HepG2 (cell line): Measurements from ENCODE around the gene ILRUN. TPM values are rescaled to one million over a fixed set of nuclear protein-coding genes. Genes with fewer than 3 reads are reported as not detected.

Experiments used
- ASH2L ChIP-seq: fragments of 300-600, 200-600 bp; sonication (generic); IDR thresholded peaks from 2 replicates; pipeline ENCODE4 v1.7.0; 2017; ENCODE audit warnings: low read depth, mild to moderate bottlenecking, moderate library complexity, mixed read lengths, low read length; ENCODE audit not compliant: insufficient read length
- CREB1 ChIP-seq, 2 experiments: fragments of 450-650 bp in 1 of 2; IDR thresholded peaks; 2 replicates each; pipeline ENCODE4 v1.6.1; 2016 to 2017; ENCODE audit warnings: control low read depth in 1 of 2, mild to moderate bottlenecking in 1 of 2, missing compliant biosample characterization in 1 of 2, missing genetic modification characterization in 1 of 2
- CREBL2 ChIP-seq: sonication (generic); formaldehyde crosslinking; IDR thresholded peaks from 2 replicates; pipeline ENCODE4 v1.8.1; 2023; ENCODE audit warnings: missing genetic modification reagents, mild to moderate bottlenecking, borderline replicate concordance
- HMGXB3 ChIP-seq: sonication (generic); formaldehyde crosslinking; IDR thresholded peaks from 2 replicates; pipeline ENCODE4 v1.4.0; 2020; ENCODE audit warnings: missing genetic modification reagents, borderline replicate concordance
- HNF1A ChIP-seq, 2 experiments: sonication (generic) in 1 of 2; formaldehyde crosslinking in 1 of 2; IDR thresholded peaks; 2 replicates each; pipeline versions ENCODE4 v1.4.0 to v1.6.1; 2016 to 2020; ENCODE audit warnings: borderline replicate concordance in 1 of 2, low read depth in 1 of 2, mild to moderate bottlenecking in 1 of 2, missing genetic modification reagents in 1 of 2
- HNF4G ChIP-seq, 2 experiments: sonication (generic) in 1 of 2; formaldehyde crosslinking in 1 of 2; IDR thresholded peaks; 2 replicates each; pipeline versions ENCODE4 v1.4.0 to v1.6.1; 2011 to 2020; ENCODE audit warnings: borderline replicate concordance in 2 of 2, low read depth in 2 of 2, mild to moderate bottlenecking in 2 of 2, low read length in 1 of 2, missing genetic modification reagents in 1 of 2, moderate library complexity in 1 of 2
- LCORL ChIP-seq, 2 experiments: fragments of 450-650 bp in 1 of 2; sonication (generic) in 1 of 2; formaldehyde crosslinking in 1 of 2; IDR thresholded peaks; 2 replicates each; pipeline versions ENCODE4 v1.5.0 to v1.6.1; 2017 to 2020; ENCODE audit warnings: antibody characterized with exemption in 1 of 2, missing genetic modification reagents in 1 of 2
- MLLT10 ChIP-seq: sonication (generic); formaldehyde crosslinking; IDR thresholded peaks from 2 replicates; pipeline ENCODE4 v1.4.0; 2020; ENCODE audit warnings: missing genetic modification reagents
- MYC ChIP-seq: sonication (generic); formaldehyde crosslinking; IDR thresholded peaks from 2 replicates; pipeline ENCODE4 v1.9.0; 2021; ENCODE audit warnings: missing genetic modification reagents, borderline replicate concordance
- NONO ChIP-seq, 2 experiments: fragments of 450-650 bp in 1 of 2; sonication (generic) in 1 of 2; formaldehyde crosslinking in 1 of 2; IDR thresholded peaks in 1 of 2; conservative IDR thresholded peaks in 1 of 2; 2 replicates each; pipeline versions ENCODE4 v1.6.1 to v1.8.0; 2017 to 2022; ENCODE audit warnings: mild to moderate bottlenecking in 1 of 2, missing genetic modification reagents in 1 of 2, moderate library complexity in 1 of 2
- REST ChIP-seq, 2 experiments: IDR thresholded peaks; 2 replicates each; pipeline ENCODE4 v1.6.1; 2011 to 2012; ENCODE audit warnings: low read length in 2 of 2, borderline replicate concordance in 1 of 2, low read depth in 1 of 2, mild to moderate bottlenecking in 1 of 2, moderate library complexity in 1 of 2
- ZFP36L1 ChIP-seq: sonication (generic); formaldehyde crosslinking; IDR thresholded peaks from 2 replicates; pipeline ENCODE4 v1.8.0; 2022; ENCODE audit warnings: mild to moderate bottlenecking, missing genetic modification reagents, moderate library complexity
- ZNF12 ChIP-seq: sonication (generic); formaldehyde crosslinking; IDR thresholded peaks from 2 replicates; pipeline ENCODE4 v1.5.0; 2020; ENCODE audit warnings: missing genetic modification reagents
- ZNF460 ChIP-seq: sonication (generic); formaldehyde crosslinking; IDR thresholded peaks from 2 replicates; pipeline ENCODE4 v1.5.1; 2020; ENCODE audit warnings: missing genetic modification reagents, mild to moderate bottlenecking, borderline replicate concordance
- polyA plus RNA-seq, 8 experiments: library from polyadenylated mRNA; depleted of rRNA in 3 of 8; stranded (reverse) in 7 of 8; unstranded in 1 of 8; fragments of >200 nt; fragmentation: Illumina TruSeq in 4 of 8; extraction: Trizol in 4 of 8; gene quantifications; 2 replicates each; pipeline versions ENCODE4 v1.2.1 to v1.2.3, GENCODE V29; 2011 to 2016; ENCODE audit warnings: low read depth in 4 of 8, missing spikeins in 1 of 8, mixed read lengths in 1 of 8; ENCODE audit not compliant: insufficient read depth in 1 of 8
- total RNA-seq, 5 experiments: library from RNA; depleted of rRNA; stranded (reverse); fragments of >200 nt; fragmentation: Illumina TruSeq; extraction: Trizol; gene quantifications; 2 replicates each; pipeline ENCODE4 v1.2.3, GENCODE V29; 2016; ENCODE audit warnings: low read depth in 1 of 5

Gene ILRUN
- total and polyA plus RNA-seq, 2 of the 13 experiments (the other 11 are each of a cell fraction or from before 2014, with no cell fraction given) = 45.5 to 66.6 TPM

GRCh38 chr6:34674268-34674639, 22.3 kb downstream of the ILRUN start (continued):
- TF ChIP-seq HMGXB3 (CRISPR knock-in tag) (0 out of 2 replicates have a peak, but pooled peaks have one; percentile 9), LCORL (IDR thresholded peaks at IDR 0.05) (peak; percentile 89), LCORL (CRISPR knock-in tag; IDR thresholded peaks at IDR 0.05) (peak; percentile 77), MLLT10 (no peak), ASH2L (peak; percentile 44), NONO (IDR thresholded peaks at IDR 0.05) (no peak), NONO (CRISPR knock-in tag; conservative IDR thresholded peaks at IDR 0.05) (no peak), ZNF12 (CRISPR knock-in tag) (no peak), HNF4G (IDR thresholded peaks at IDR 0.05; ENCODE audit: borderline replicate concordance, low read depth, low read length) (peak; percentile 90), HNF4G (CRISPR knock-in tag; IDR thresholded peaks at IDR 0.05; ENCODE audit: borderline replicate concordance, low read depth) (no peak; the same call in 1 of the 2 replicates), MYC (CRISPR knock-in tag) (no peak), HNF1A (IDR thresholded peaks at IDR 0.05; ENCODE audit: low read depth) (peak; percentile 34), HNF1A (CRISPR knock-in tag; IDR thresholded peaks at IDR 0.05; ENCODE audit: borderline replicate concordance) (peak; percentile 35; the same call in 1 of the 2 replicates), CREBL2 (CRISPR knock-in tag) (no peak), CREB1 (IDR thresholded peaks at IDR 0.05) (no peak), CREB1 (CRISPR knock-in tag; IDR thresholded peaks at IDR 0.05) (no peak), ZFP36L1 (CRISPR knock-in tag) (no peak), ZNF460 (CRISPR knock-in tag) (no peak), REST (IDR thresholded peaks at IDR 0.05; ENCODE audit: borderline replicate concordance in 1 of 2, low read depth in 1 of 2, low read length in 2 of 2) (peak in 1 of 2 experiments; percentile 48; a peak in 2 of 4 replicates)
